HG02884 (cell line): ENCODE results near the gene RGS12.

Source experiments
- ATAC-seq: cut with Tn5 transposase; IDR thresholded peaks from one replicate; pipeline ENCODE4 v1.9.1; 2021; ENCODE audit warnings: mild to moderate bottlenecking, moderate library complexity; ENCODE audit not compliant: unreplicated experiment

RGS12 gene, protein sequence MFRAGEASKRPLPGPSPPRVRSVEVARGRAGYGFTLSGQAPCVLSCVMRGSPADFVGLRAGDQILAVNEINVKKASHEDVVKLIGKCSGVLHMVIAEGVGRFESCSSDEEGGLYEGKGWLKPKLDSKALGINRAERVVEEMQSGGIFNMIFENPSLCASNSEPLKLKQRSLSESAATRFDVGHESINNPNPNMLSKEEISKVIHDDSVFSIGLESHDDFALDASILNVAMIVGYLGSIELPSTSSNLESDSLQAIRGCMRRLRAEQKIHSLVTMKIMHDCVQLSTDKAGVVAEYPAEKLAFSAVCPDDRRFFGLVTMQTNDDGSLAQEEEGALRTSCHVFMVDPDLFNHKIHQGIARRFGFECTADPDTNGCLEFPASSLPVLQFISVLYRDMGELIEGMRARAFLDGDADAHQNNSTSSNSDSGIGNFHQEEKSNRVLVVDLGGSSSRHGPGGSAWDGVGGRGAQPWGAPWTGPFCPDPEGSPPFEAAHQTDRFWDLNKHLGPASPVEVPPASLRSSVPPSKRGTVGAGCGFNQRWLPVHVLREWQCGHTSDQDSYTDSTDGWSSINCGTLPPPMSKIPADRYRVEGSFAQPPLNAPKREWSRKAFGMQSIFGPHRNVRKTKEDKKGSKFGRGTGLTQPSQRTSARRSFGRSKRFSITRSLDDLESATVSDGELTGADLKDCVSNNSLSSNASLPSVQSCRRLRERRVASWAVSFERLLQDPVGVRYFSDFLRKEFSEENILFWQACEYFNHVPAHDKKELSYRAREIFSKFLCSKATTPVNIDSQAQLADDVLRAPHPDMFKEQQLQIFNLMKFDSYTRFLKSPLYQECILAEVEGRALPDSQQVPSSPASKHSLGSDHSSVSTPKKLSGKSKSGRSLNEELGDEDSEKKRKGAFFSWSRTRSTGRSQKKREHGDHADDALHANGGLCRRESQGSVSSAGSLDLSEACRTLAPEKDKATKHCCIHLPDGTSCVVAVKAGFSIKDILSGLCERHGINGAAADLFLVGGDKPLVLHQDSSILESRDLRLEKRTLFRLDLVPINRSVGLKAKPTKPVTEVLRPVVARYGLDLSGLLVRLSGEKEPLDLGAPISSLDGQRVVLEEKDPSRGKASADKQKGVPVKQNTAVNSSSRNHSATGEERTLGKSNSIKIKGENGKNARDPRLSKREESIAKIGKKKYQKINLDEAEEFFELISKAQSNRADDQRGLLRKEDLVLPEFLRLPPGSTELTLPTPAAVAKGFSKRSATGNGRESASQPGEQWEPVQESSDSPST (N-terminal part only)

DNA sequence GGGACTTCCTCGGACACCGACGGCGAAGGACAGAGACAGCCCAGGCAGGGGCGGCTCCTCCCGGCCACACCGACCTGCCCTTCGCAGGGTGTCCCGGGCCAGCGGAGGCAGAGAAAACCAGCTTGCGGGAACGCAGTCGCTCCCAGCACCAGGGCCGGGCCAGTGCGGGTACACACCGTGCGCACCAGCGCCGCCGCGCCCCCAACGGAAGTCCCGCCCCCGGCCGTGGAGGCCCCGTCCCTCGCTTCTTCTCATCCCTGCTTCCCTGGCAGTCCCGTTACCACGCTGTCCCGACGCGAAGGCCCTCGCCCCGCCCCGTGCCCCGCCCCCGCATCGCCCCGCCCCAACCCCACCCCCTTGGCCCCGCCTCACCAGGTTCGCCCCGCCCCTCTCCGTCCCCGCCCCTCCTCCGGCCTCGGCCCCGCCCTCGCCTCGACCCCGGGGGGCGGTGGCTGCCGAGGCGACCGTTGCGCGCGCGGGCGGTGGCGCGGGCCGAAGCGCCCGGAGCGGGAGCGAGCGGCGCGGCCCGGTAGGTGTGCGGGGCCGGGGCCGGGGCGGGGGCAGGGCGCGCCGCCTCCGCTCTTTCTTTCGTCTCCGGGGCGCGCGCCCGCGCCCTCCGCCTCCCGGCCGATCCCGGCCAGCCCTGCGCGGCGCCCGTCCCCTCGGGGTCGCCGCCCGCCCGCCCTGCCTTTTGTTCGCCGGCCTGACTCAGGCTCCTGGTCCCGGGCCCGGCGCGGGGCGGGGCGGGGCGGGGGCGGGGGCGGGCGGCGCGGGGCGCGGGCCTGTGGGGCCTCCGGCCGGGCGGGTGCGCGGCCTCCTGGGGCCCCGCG, at the start of gene RGS12:
Gene RGS12, plus strand, starts transcription at position 451 of the 830 bp plus-strand sequence. CDS start 23,150 bp downstream, outside the sequence.
- ATAC-seq, result peak; percentile 70

DNA sequence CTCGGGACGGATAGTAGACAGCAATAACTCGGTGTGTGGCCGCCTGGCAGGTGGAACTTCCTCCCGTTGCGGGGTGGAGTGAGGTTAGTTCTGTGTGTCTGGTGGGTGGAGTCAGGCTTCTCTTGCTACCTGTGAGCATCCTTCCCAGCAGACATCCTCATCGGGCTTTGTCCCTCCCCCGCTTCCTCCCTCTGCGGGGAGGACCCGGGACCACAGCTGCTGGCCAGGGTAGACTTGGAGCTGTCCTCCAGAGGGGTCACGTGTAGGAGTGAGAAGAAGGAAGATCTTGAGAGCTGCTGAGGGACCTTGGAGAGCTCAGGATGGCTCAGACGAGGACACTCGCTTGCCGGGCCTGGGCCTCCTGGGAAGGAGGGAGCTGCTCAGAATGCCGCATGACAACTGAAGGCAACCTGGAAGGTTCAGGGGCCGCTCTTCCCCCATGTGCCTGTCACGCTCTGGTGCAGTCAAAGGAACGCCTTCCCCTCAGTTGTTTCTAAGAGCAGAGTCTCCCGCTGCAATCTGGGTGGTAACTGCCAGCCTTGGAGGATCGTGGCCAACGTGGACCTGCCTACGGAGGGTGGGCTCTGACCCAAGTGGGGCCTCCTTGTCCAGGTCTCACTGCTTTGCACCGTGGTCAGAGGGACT, 49.6 kb upstream of the RGS12 start:
- ATAC-seq, result no peak

DNA sequence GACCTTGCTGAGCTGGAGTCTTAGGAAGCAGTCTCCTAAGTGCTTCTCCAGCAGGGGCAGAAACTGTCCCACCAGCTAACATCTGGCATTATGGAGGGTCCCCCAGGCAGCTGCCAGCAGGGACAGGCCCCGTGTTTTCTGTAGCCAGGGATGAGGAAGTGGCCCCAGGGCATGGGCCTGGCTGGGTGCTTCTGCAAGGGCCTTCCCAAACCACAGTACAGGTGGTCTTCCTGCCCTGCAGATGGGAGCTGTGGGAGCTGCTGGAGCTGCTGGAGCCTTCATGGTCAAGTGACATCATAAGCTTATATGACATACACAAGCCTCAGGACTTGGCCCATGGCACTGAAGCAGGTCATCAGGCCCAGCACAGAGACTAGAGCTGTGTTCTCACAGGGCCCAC, 48.8 kb upstream of the RGS12 start:
- ATAC-seq, result no peak

DNA sequence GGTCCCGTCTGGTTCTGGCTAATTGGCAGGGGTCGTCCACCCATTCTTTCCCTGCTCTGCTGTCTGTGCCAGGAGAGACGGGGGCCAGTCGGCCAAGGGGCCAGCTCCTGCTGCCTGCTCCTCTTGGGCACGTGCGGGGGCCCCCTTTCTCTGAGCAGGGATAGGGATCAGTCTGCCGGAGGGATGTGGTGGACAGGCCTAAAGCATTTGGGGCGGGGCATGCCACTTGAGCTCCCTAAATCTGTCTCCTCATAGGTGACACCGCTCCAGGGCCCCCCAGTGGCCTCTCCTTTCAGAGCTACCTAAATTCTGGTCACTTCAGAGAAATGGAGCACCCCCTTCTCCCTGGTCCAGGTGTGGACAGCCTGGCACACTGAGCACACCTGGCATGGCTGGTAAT, 48.1 kb upstream of the RGS12 start:
- no peak for ATAC-seq

DNA sequence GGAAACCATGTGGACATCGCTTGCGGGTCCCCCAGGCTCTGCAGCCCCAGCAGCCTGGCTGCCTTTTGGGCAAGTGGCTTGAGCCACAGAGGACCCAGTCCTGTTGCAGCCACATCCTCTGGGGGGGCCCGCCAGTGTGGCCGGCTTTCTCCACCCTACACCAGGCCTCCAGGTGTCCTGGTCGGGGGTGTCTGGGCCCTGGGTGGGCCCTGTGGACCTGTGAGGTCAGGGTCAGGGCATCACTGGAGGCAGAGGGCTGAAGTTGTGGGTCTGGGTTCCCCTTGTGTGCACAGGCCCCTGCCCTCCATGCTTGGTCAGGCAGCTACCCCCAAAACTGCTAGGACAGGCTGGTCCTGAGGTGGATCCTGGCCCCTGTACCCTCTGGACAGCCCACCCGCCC, 47.1 kb upstream of the RGS12 start:
- ATAC-seq, result no peak

DNA sequence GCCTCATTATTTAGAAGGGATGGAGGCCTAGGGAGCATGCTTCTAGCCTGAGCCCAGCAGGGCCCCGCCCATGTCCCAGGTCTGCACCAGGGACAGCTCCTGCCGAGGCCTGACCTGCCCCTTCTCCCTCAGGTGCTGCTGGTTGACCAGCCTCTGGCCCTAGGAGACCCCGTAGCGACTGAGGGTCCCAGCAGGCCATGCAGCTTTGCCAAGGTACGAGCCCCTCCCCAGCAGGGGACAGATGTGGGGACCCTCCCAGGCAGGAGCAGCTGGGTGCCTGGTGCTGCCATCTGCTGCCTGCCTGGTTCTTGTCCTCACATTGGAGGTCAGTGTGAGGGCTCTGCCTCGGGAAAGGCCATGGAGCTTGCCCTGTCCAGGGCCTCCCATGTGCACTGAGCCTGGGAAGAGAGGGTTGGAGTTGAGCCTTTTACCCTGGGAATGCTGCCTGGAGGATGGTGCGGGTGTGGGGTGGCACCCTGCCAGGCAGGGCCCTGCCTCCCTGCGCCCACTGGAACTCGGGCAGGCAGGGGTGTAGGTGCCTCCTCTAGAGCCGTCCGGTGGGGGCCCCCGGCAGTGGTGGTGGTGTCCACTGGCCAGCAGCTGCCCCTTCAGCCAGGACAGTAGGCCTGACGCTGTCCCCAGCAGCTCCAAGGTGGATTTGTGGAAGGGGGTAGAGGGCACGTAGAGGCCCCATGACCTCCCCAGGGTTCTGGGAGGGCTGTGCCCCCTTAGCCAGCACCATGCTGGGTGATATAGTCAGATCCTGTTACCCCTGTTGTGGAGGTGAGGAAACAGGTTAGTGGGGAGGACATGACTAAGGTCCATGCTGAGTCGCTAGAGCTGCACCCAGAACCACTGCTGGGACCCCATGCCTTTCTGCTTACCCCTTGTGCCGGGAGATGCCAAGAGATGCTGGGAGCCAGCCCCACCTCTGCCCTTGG, 46.1 kb upstream of the RGS12 start:
- no peak for ATAC-seq

DNA sequence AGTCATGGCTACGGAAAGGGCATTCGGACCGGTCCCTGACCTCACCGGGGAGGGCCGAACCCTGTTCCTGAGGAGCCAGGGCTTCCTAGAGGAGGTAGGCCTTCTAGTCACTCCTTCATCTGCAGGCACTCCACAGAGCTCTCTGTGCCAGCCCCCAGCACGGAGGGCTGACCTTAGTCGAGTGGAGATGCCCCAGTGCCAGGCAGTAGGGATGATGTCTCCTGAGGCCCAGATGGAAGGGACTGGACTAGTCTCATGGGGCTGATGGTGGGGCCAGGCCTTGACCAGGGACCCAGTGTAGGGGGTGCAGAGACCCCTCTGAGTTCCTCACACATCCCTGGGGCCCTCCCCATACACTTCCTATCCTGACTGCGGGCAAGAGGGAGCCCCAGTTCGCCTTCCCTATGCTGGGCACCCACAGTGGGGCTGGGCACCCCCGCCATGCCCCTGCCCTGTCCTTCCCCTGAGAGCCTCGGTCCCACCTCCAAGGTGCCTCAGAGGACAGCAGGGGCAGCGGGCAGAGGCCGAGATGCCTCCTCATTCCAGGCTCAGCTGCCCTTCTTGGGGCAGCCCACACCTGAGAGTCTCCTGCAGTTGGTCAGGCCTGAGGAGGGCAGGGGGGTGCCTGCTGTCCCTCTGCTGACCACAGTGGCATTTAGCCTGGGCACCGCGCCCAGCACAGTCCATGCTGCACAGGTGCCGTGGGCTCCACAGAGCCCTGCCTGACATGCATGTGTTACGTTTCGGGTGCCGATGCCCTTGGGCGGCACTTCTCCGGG, 45.2 kb upstream of the RGS12 start:
- no peak for ATAC-seq

DNA sequence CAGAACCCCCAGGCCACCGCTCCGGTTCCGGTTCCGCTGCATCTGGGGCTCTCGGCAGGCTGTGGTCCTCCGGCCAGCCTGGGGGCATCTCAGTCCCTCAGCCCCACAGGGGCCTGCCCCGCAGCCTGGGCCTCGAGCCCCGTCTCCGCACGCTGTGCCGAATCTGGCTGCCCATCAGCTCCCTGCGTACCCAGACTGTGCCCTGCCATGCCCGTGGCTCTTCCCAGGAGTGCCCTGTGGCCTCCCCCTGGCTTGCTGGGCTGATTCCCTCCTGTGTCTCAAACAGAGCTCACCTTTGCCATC, 44.7 kb upstream of the RGS12 start:
- no peak for ATAC-seq

DNA sequence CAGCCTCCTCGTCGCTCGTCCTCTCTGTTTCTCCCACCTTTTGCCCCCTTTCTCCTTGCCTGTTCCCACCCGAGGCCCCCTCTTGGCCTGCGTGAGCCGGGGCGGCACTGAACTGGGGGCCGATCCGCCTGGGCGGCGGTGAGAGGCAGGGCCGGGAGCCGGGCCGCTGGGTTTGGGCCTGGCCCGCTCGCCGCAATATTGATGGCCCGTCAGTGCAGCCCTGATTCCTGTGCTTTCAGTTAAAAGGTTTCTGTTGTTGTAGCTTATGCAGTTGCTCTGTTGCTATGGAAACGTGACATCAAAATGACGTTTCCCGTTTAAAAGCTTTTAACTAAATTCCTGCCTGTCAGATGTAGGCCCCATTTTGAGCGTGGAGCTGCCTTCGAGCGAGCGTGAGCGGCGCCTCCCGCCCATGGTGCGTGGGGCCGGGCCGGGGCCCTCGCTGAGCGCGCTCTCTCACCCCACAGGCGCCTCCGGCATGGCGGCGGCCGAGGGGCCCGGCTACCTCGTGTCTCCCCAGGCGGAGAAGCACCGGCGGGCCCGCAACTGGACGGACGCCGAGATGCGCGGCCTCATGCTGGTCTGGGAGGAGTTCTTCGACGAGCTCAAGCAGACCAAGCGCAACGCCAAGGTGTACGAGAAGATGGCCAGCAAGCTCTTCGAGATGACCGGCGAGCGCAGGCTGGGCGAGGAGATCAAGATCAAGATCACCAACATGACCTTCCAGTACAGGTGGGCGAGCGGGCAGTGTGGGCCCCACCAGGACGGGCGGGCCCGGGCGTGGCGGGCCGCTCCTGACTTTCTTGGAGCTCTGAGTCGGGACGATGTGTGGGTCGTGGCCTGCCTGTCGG, 43.8 kb upstream of the RGS12 start, which contains the start of gene MSANTD1:
Gene MSANTD1, plus strand, starts transcription at position 349 of the 851 bp plus-strand sequence. Its CDS starts 64 bp downstream, at position 413.
- no peak for ATAC-seq

DNA sequence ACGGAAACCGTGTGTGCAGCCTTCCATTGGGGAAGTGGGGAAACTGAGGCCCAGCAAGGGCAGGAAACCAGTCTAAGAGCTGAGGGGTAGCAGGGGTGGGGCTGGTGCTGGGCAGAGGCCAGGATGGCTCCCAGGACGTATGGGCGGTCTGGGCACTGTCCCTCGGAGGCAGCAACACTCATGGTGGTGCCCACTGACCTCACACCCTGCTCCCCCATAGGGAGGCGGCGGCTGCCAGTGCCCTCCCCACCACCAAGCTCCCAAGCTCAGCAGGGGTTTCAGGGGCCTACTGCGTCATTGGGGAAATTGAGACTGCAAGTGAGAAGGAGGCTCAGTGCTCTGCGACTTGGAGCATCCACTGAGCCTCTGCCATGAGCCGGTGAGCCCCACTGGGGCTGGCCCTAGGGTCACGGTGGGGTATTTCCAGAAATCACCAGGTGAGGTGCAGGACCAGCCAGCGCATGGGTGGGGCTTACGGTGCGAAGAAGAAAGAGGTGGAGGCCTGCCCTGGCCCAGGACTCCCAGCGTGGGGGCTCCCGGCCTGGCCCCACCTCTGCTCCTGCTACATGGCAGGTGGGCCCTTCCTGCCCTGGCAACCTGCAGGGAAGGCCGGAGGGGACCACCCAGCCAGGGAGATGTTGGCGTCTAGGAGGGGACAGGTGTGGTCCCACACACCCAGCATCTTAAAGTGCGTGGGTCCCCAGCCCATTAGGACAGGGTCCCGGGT, 42.9 kb upstream of the RGS12 start:
- ATAC-seq, result no peak

DNA sequence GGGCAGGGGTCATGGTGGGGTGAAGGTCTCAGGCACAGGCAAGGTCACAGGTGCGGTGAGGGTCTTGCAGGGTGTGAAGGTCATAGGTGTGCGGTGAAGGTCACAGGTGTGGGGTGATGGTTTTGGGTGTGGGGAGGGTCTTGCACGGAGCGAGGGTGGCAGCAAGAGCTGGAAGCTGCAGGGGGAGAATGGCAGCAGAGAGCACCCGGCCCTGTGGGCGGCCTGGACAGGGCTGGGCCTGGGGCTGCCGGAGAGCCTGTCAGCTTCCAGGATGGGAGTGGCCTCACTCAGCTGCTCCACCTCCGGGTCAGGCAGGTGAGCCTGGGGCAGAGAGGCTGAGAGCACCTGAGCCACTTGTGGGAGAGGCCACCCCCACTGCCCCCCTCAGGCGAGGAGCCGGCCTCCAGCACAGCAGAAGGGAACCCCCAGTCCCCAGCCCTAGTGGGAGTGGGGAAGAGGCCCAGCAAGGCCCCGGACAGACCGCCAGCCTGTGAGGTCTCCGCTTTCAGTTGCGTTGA, 42.3 kb upstream of the RGS12 start:
- no peak for ATAC-seq

DNA sequence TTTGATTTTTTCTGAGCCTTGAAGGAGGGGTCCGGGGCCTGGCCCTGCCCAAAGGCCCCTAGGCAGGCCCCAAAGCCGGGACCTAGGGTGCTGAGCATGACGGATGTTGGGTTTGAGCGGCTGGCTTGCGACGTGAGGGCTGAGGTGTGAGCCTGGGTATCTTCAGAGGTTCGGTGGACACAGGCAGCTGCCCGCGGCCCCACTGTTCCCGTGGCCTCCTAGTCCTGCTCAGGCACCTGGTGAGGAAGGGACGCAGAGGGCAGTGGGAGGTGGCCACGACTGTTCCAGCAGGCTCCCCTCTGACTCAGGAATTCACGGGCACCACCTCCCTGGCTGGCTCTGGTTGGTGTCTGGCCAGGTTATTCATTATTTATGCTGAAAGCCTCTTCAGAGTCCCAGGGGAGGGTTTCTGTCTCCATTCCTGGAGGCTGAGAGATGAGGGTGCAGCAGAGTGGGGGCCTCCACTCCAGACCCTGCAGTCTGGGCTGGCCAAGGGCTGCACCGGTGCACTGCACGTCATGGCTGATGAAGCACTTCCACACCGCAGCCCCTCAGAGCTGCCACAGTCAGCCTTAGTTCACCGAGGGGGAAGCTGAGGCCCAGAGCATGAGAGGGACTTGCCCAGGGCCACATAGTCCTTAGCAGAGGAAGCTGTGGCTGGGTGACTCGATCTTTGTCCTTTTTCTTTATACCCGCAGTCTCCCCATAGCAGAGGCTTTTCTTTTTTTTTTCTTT, 41.7 kb upstream of the RGS12 start:
- no peak for ATAC-seq

DNA sequence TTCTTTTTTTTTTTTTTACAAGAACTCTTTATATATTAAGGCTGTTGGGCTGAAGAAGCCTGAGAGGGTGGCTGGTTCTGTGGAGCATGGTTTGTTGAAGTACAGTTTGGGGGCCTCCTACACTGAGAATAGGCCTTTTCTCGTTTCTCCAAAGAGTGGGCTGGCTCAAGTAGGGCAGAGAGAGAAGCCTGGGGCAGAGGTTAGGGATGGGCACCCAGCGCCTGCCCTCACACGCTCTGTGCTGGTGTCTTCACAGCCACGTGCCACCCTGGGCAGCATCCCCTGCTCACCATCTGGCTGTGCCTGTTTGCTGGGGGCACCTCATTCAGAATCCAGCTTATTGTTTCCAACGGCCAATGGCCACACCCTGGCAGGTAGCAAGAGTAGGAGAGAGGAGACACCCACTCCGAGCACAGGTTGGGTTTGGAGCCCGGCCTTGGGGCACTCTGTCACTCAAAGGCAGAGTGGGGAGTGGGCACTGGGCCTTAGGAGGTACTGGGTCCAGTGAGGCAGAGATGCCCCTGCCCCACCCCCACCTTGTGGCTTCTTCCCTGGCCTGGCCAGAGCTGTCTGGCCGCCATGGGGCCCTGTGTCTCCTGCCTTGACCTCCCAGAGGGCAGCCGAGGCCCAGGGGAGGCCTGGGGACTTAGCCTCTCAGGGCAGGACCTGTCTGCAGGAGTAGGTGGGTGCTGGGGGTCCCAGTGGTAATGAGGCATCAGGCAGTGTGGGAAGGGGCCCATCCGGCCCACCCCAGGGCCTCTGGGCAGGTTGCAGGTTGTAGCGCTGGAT, 40.9 kb upstream of the RGS12 start:
- ATAC-seq, result no peak

DNA sequence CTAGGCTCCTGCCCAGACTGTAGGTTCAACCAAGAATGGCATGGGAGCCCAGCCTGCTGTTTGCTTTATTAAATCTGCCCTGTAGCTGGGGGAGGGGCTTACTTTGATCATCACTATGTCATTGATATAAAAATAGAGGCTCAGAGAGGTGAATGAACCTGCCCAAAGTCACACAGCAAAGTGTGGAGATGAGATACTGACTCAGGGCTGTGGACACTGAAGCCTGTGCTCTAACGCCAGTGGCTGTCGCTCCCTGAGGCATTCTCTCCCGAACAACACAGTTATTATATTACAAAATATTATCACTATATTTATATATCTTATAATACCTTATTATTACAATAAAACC, 40.4 kb upstream of the RGS12 start:
- no peak for ATAC-seq
